SK-N-MC (cell line): ENCODE measurements around the gene PRG3.

Source experiments
- DNase-seq: peaks from one replicate; pipeline ENCODE4 v3.0.0-alpha.2; 2011; ENCODE audit warnings: low read depth, low spot score
- H3K27ac ChIP-seq: fragments of 200-600 bp; sonication (generic); 2 replicates; pipeline ENCODE4 v1.5.1; 2016; ENCODE audit warnings: mixed run types
- H3K36me3 ChIP-seq: fragments of 200-600 bp; sonication (generic); 2 replicates; pipeline ENCODE4 v1.6.1; 2017; ENCODE audit warnings: antibody characterized with exemption, low read length, mixed read lengths; ENCODE audit not compliant: insufficient read depth
- H3K4me3 ChIP-seq: fragments of 200-600 bp; sonication (generic); 2 replicates; pipeline ENCODE4 v1.5.1; 2016
- H3K9ac ChIP-seq: fragments of 200-600 bp; sonication (generic); 2 replicates; pipeline ENCODE4 v1.8.0; 2017; ENCODE audit warnings: mixed run types, mixed read lengths; ENCODE audit not compliant: insufficient read length
- H3K9me3 ChIP-seq: fragments of 200-600 bp; sonication (generic); 2 replicates; pipeline ENCODE4 v1.6.1; 2017; ENCODE audit warnings: low read depth, mild to moderate bottlenecking, antibody characterized with exemption, low read length, moderate library complexity, mixed read lengths
- EZH2 ChIP-seq: fragments of 200-600 bp; sonication (generic); IDR thresholded peaks from one replicate; pipeline ENCODE4 v1.6.1; 2017; ENCODE audit warnings: antibody characterized with exemption
- FOXP2 ChIP-seq: optimal IDR thresholded peaks from 2 replicates; pipeline ENCODE3; 2011; ENCODE audit warnings: mild to moderate bottlenecking, moderate library complexity; ENCODE audit not compliant: insufficient read depth; ENCODE audit errors: extremely low read length, control extremely low read depth
- POLR2AphosphoS5 ChIP-seq: IDR thresholded peaks from 2 replicates; pipeline ENCODE4 v1.6.1; 2012; ENCODE audit warnings: mild to moderate bottlenecking, low read depth, low read length, borderline replicate concordance

Gene PRG3

GRCh38 chr11:57360991-57361390 lies 20.0 kb downstream of the PRG3 start:
- Histone ChIP-seq H3K9ac (no peak overlapping the region), H3K27ac (no peak overlapping the region), H3K9me3 (no peaks in the 10 kb centered on the region), H3K36me3 (no peaks in the 10 kb centered on the region), H3K4me3 (no peak overlapping the region)
- DNase-seq = no peak
- TF ChIP-seq POLR2AphosphoS5 (no peak), EZH2 (no peak), FOXP2 (no peak)

GRCh38 chr11:57359896-57360690 lies 20.9 kb downstream of the PRG3 start:
- no peak for DNase-seq
- TF ChIP-seq POLR2AphosphoS5 (no peak), FOXP2 (no peak), EZH2 (no peak)
- H3K36me3 ChIP-seq = no peaks in the 10 kb centered on the region
- H3K9me3 ChIP-seq = no peaks in the 10 kb centered on the region
- H3K9ac ChIP-seq = no peak overlapping the region
- no peak overlapping the region for H3K4me3 ChIP-seq
- H3K27ac ChIP-seq = no peak overlapping the region

- DNase-seq = no peak
- TF ChIP-seq POLR2AphosphoS5 (no peak), FOXP2 (no peak), EZH2 (no peak)
These were observed 21.6 kb downstream of the PRG3 start for GRCh38 chr11:57359396-57359795.

GRCh38 chr11:57358991-57359390 lies 22.0 kb downstream of the PRG3 start:
- Histone ChIP-seq H3K27ac (no peak overlapping the region), H3K4me3 (no peak overlapping the region), H3K36me3 (no peaks in the 10 kb centered on the region), H3K9ac (no peak overlapping the region), H3K9me3 (no peaks in the 10 kb centered on the region)
- no peak for TF ChIP-seq FOXP2
- no peak for DNase-seq

More at GRCh38 chr11:57359396-57359795, 21.6 kb downstream of the PRG3 start:
- H3K4me3 ChIP-seq = no peak overlapping the region
- H3K36me3 ChIP-seq = no peaks in the 10 kb centered on the region
- no peak overlapping the region for H3K9ac ChIP-seq
- no peak overlapping the region for H3K27ac ChIP-seq
- no peaks in the 10 kb centered on the region for H3K9me3 ChIP-seq

- TF ChIP-seq EZH2 (no peak), POLR2AphosphoS5 (no peak)
- no peak overlapping the region for H3K4me3 ChIP-seq
- H3K36me3 ChIP-seq = no peaks in the 10 kb centered on the region
- H3K9ac ChIP-seq = no peak overlapping the region
- no peak overlapping the region for H3K27ac ChIP-seq
- no peaks in the 10 kb centered on the region for H3K9me3 ChIP-seq
- no peak for DNase-seq
These were observed 22.4 kb downstream of the PRG3 start for GRCh38 chr11:57358543-57358961.

GRCh38 chr11:57357856-57358255 lies 23.1 kb downstream of the PRG3 start:
- H3K9ac ChIP-seq = no peak overlapping the region

GRCh38 chr11:57357310-57357709 lies 23.6 kb downstream of the PRG3 start:
- H3K9me3 ChIP-seq = no peaks in the 10 kb centered on the region
- H3K27ac ChIP-seq = no peak overlapping the region
- no peak overlapping the region for H3K9ac ChIP-seq
- H3K4me3 ChIP-seq = no peak overlapping the region
- no peaks in the 10 kb centered on the region for H3K36me3 ChIP-seq
- TF ChIP-seq POLR2AphosphoS5 (no peak), EZH2 (no peak), FOXP2 (no peak)
- no peak for DNase-seq

More at GRCh38 chr11:57357856-57358255, 23.1 kb downstream of the PRG3 start:
- no peaks in the 10 kb centered on the region for H3K36me3 ChIP-seq
- H3K4me3 ChIP-seq = no peak overlapping the region
- no peak for DNase-seq
- no peak overlapping the region for H3K27ac ChIP-seq
- no peak for TF ChIP-seq FOXP2
- no peak for TF ChIP-seq POLR2AphosphoS5
- TF ChIP-seq EZH2 = no peak
- no peaks in the 10 kb centered on the region for H3K9me3 ChIP-seq

GRCh38 chr11:57356268-57356667 lies 24.7 kb downstream of the PRG3 start:
- Histone ChIP-seq H3K36me3 (no peaks in the 10 kb centered on the region), H3K9me3 (no peaks in the 10 kb centered on the region), H3K4me3 (no peak overlapping the region), H3K27ac (no peak overlapping the region), H3K9ac (no peak overlapping the region)
- DNase-seq = no peak
- TF ChIP-seq FOXP2 = no peak
- no peak for TF ChIP-seq EZH2
- no peak for TF ChIP-seq POLR2AphosphoS5

GRCh38 chr11:57354699-57355098 lies 26.3 kb downstream of the PRG3 start:
- no peak for TF ChIP-seq FOXP2
- no peak for TF ChIP-seq POLR2AphosphoS5
- no peak for TF ChIP-seq EZH2
- H3K4me3 ChIP-seq = no peak overlapping the region
- H3K9ac ChIP-seq = no peak overlapping the region
- no peaks in the 10 kb centered on the region for H3K36me3 ChIP-seq
- no peak for DNase-seq
- H3K27ac ChIP-seq = no peak overlapping the region
- H3K9me3 ChIP-seq = no peaks in the 10 kb centered on the region
